HEK293 (cell line): ENCODE measurements around the gene STX5.
A peak's percentile ranks its signal among the peaks of the same experiment; 100 is the strongest.

Experiments
- CTCF ChIA-PET: fragments of 350-600 bp; formaldehyde crosslinking; extraction: SDS; loops from one replicate; lab custom pipeline; 2021; ENCODE audit warnings: antibody characterized with exemption; lab: Yijun Ruan, JAX
- POLR2A ChIA-PET: fragments of 300-600 bp; formaldehyde crosslinking; extraction: SDS; loops from one replicate; lab custom pipeline; 2020; ENCODE audit warnings: antibody characterized with exemption, inconsistent platforms; lab: Yijun Ruan, JAX
- H3K27ac ChIP-seq: fragments of 200-500 bp; sonication (Bioruptor generic); 2 replicates; pipeline ENCODE4 v1.5.1; 2014; ENCODE audit warnings: low read depth, low read length, control low read depth, inconsistent platforms; ENCODE audit errors: extremely low read depth
- H3K36me3 ChIP-seq, 2 experiments: fragments of 200-500 bp in 1 of 2; sonication (Bioruptor generic) in 1 of 2; 1 replicate in 1 of 2; 2 replicates in 1 of 2; pipeline ENCODE4 v1.5.1; 2014 to 2017; ENCODE audit warnings: inconsistent platforms in 2 of 2, low read length in 2 of 2; ENCODE audit not compliant: control insufficient read depth in 2 of 2, insufficient read depth in 1 of 2
- H3K4me1 ChIP-seq: fragments of 200-500 bp; sonication (Bioruptor generic); 2 replicates; pipeline ENCODE4 v1.5.1; 2014; ENCODE audit warnings: mild to moderate bottlenecking, low read length, inconsistent platforms; ENCODE audit not compliant: control insufficient read depth, insufficient read depth
- H3K4me3 ChIP-seq: 2 replicates; pipeline ENCODE4 v1.5.1; 2011; ENCODE audit warnings: low read depth, mild to moderate bottlenecking, control low read depth, low read length, moderate library complexity
- H3K9me3 ChIP-seq: fragments of 200-500 bp; sonication (Bioruptor generic); 2 replicates; pipeline ENCODE4 v1.5.1; 2014; ENCODE audit warnings: low read depth, low read length, inconsistent platforms; ENCODE audit not compliant: control insufficient read depth, insufficient read depth
- EGR2 ChIP-seq: fragments of 450-650 bp; formaldehyde crosslinking; IDR thresholded peaks from 2 replicates; pipeline ENCODE4 v1.5.1; 2016; ENCODE audit warnings: low read depth, missing biosample characterization, missing genetic modification characterization
- HOXD13 ChIP-seq: sonication (generic); formaldehyde crosslinking; IDR thresholded peaks from 2 replicates; pipeline ENCODE4 v1.8.0; 2022; ENCODE audit warnings: missing genetic modification reagents, borderline replicate concordance
- OVOL3 ChIP-seq: fragments of 450-650 bp; formaldehyde crosslinking; IDR thresholded peaks from 2 replicates; pipeline ENCODE4 v1.5.1; 2016; ENCODE audit warnings: missing biosample characterization, missing genetic modification characterization
- PRDM1 ChIP-seq: fragments of 450-650 bp; formaldehyde crosslinking; IDR thresholded peaks from 2 replicates; pipeline ENCODE4; 2016; ENCODE audit warnings: missing biosample characterization, missing genetic modification characterization
- YY2 ChIP-seq: fragments of 450-650 bp; formaldehyde crosslinking; IDR thresholded peaks from 2 replicates; pipeline ENCODE4 v1.5.1; 2016; ENCODE audit warnings: missing biosample characterization, missing genetic modification characterization
- ZBTB20 ChIP-seq: fragments of 450-650 bp; formaldehyde crosslinking; IDR thresholded peaks from 2 replicates; pipeline ENCODE4 v1.5.1; 2016; ENCODE audit warnings: missing biosample characterization, missing genetic modification characterization
- ZFP69B ChIP-seq: fragments of 450-650 bp; formaldehyde crosslinking; IDR thresholded peaks from 2 replicates; pipeline ENCODE4 v1.5.1; 2016; ENCODE audit warnings: missing biosample characterization, missing genetic modification characterization
- ZNF174 ChIP-seq: fragments of 450-650 bp; formaldehyde crosslinking; IDR thresholded peaks from 2 replicates; pipeline ENCODE4 v1.5.0; 2017; ENCODE audit warnings: missing biosample characterization, mild to moderate bottlenecking, missing genetic modification characterization
- ZNF184 ChIP-seq: fragments of 450-650 bp; IDR thresholded peaks from 2 replicates; pipeline ENCODE4 v1.5.1; 2018; ENCODE audit warnings: missing biosample characterization, mild to moderate bottlenecking, missing genetic modification characterization
- ZNF223 ChIP-seq: fragments of 450-650 bp; formaldehyde crosslinking; IDR thresholded peaks from 2 replicates; pipeline ENCODE4 v1.5.1; 2016; ENCODE audit warnings: missing biosample characterization, missing genetic modification characterization
- ZNF239 ChIP-seq: fragments of 450-650 bp; formaldehyde crosslinking; IDR thresholded peaks from 2 replicates; pipeline ENCODE4 v1.5.1; 2016; ENCODE audit warnings: missing biosample characterization, missing genetic modification characterization
- ZNF274 ChIP-seq, 2 experiments: fragments of 200-500 bp in 1 of 2; fragments of 450-650 bp in 1 of 2; sonication (Bioruptor generic) in 1 of 2; formaldehyde crosslinking in 1 of 2; IDR thresholded peaks; 2 replicates each; pipeline versions ENCODE4 v1.5.1 to v1.6.1; 2014 to 2016; ENCODE audit warnings: borderline replicate concordance in 1 of 2, inconsistent platforms in 1 of 2, low read length in 1 of 2, missing biosample characterization in 1 of 2, missing genetic modification characterization in 1 of 2
- ZNF391 ChIP-seq: fragments of 450-650 bp; formaldehyde crosslinking; IDR thresholded peaks from 2 replicates; pipeline ENCODE4 v1.5.1; 2016; ENCODE audit warnings: low read depth, missing biosample characterization, missing genetic modification characterization, borderline replicate concordance
- ZNF473 ChIP-seq: fragments of 450-650 bp; formaldehyde crosslinking; IDR thresholded peaks from 2 replicates; pipeline ENCODE4 v1.5.1; 2017; ENCODE audit warnings: missing biosample characterization, missing genetic modification characterization
- ZNF624 ChIP-seq: fragments of 450-650 bp; formaldehyde crosslinking; IDR thresholded peaks from 2 replicates; pipeline ENCODE4 v1.5.1; 2017; ENCODE audit warnings: missing biosample characterization, missing genetic modification characterization
- ZNF664 ChIP-seq: fragments of 450-650 bp; formaldehyde crosslinking; IDR thresholded peaks from 2 replicates; pipeline ENCODE4 v1.5.1; 2016; ENCODE audit warnings: missing biosample characterization, missing genetic modification characterization
- ZNF677 ChIP-seq: fragments of 450-650 bp; IDR thresholded peaks from 2 replicates; pipeline ENCODE4 v1.5.0; 2018; ENCODE audit warnings: missing biosample characterization, mild to moderate bottlenecking, missing genetic modification characterization, moderate library complexity
- ZNF768 ChIP-seq: fragments of 450-650 bp; formaldehyde crosslinking; IDR thresholded peaks from 2 replicates; pipeline ENCODE4 v1.5.1; 2018; ENCODE audit warnings: missing biosample characterization, mild to moderate bottlenecking, missing genetic modification characterization
- TF ChIP-seq, protein P1 (sequence below): fragments of 450-650 bp; formaldehyde crosslinking; IDR thresholded peaks from 2 replicates; pipeline ENCODE4 v1.5.1; 2017; ENCODE audit warnings: missing biosample characterization, mild to moderate bottlenecking, missing genetic modification characterization, moderate library complexity
- TF ChIP-seq, protein P2 (sequence below): fragments of 450-650 bp; formaldehyde crosslinking; IDR thresholded peaks from 2 replicates; pipeline ENCODE4 v1.5.0; 2017; ENCODE audit warnings: missing biosample characterization, missing genetic modification characterization, borderline replicate concordance
- TF ChIP-seq, protein P3 (sequence below): sonication (generic); formaldehyde crosslinking; IDR thresholded peaks from 2 replicates; pipeline ENCODE4 v1.8.1; 2022; ENCODE audit warnings: mild to moderate bottlenecking, moderate library complexity, missing genetic modification reagents
- TF ChIP-seq, protein P4 (sequence below): fragments of 450-650 bp; formaldehyde crosslinking; IDR thresholded peaks from 2 replicates; pipeline ENCODE4 v1.5.1; 2016; ENCODE audit warnings: missing biosample characterization, missing genetic modification characterization
- TF ChIP-seq, protein P5 (sequence below): fragments of 450-650 bp; IDR thresholded peaks from 2 replicates; pipeline ENCODE4 v1.5.1; 2018; ENCODE audit warnings: missing biosample characterization, mild to moderate bottlenecking, missing genetic modification characterization

The STX5 gene

DNA sequence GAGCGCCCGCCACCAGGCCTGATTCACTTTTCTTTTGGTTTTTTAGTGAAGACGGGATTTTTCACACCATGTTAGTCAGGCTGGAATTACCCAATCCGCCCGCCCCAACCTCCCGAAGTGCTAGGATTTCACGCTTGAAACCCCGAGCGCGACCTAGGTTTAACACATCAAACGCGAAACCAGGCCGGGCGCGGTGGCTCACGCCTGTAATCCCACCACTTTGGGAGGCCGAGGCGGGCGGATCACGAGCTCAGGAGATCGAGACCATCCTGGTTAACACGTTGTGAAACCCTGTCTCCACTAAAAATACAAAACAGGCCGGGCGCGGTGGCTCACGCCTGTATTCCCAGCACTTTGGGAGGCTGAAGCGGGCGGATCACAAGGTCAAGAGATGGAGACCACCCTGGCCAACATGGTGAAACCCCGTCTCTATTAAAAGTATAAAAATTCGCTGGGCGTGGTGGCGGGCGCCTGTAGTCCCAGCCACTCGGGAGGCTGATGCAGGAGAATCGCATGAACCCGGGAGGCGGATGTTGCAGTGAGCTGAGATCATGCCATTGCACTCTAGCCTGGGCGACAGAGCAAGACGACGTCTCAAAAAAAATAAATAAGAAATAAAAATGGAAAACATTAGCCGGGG lies 9.0 kb upstream of the STX5 start (continued):
- TF ChIP-seq, protein P1, sequence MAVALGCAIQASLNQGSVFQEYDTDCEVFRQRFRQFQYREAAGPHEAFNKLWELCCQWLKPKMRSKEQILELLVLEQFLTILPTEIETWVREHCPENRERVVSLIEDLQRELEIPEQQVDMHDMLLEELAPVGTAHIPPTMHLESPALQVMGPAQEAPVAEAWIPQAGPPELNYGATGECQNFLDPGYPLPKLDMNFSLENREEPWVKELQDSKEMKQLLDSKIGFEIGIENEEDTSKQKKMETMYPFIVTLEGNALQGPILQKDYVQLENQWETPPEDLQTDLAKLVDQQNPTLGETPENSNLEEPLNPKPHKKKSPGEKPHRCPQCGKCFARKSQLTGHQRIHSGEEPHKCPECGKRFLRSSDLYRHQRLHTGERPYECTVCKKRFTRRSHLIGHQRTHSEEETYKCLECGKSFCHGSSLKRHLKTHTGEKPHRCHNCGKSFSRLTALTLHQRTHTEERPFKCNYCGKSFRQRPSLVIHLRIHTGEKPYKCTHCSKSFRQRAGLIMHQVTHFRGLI = peak; percentile 26; the same call in 1 of the 2 replicates
- TF ChIP-seq ZNF391 = 0 out of 2 replicates have a peak, but pooled peaks have one; percentile 15
- TF ChIP-seq YY2 = 0 out of 2 replicates have a peak, but pooled peaks have one; percentile 13
- TF ChIP-seq ZBTB20 = peak; percentile 43
- TF ChIP-seq ZNF223 (tag by site-specific recombination) = 0 out of 2 replicates have a peak, but pooled peaks have one; percentile 11
- TF ChIP-seq, protein P2, sequence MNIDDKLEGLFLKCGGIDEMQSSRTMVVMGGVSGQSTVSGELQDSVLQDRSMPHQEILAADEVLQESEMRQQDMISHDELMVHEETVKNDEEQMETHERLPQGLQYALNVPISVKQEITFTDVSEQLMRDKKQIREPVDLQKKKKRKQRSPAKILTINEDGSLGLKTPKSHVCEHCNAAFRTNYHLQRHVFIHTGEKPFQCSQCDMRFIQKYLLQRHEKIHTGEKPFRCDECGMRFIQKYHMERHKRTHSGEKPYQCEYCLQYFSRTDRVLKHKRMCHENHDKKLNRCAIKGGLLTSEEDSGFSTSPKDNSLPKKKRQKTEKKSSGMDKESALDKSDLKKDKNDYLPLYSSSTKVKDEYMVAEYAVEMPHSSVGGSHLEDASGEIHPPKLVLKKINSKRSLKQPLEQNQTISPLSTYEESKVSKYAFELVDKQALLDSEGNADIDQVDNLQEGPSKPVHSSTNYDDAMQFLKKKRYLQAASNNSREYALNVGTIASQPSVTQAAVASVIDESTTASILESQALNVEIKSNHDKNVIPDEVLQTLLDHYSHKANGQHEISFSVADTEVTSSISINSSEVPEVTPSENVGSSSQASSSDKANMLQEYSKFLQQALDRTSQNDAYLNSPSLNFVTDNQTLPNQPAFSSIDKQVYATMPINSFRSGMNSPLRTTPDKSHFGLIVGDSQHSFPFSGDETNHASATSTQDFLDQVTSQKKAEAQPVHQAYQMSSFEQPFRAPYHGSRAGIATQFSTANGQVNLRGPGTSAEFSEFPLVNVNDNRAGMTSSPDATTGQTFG (tag by site-specific recombination) = peak; percentile 71; the same call in 1 of the 2 replicates
- TF ChIP-seq, protein P3, sequence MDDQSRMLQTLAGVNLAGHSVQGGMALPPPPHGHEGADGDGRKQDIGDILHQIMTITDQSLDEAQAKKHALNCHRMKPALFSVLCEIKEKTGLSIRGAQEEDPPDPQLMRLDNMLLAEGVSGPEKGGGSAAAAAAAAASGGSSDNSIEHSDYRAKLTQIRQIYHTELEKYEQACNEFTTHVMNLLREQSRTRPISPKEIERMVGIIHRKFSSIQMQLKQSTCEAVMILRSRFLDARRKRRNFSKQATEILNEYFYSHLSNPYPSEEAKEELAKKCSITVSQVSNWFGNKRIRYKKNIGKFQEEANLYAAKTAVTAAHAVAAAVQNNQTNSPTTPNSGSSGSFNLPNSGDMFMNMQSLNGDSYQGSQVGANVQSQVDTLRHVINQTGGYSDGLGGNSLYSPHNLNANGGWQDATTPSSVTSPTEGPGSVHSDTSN = 0 out of 2 replicates have a peak, but pooled peaks have one; percentile 9
- TF ChIP-seq, protein P4, sequence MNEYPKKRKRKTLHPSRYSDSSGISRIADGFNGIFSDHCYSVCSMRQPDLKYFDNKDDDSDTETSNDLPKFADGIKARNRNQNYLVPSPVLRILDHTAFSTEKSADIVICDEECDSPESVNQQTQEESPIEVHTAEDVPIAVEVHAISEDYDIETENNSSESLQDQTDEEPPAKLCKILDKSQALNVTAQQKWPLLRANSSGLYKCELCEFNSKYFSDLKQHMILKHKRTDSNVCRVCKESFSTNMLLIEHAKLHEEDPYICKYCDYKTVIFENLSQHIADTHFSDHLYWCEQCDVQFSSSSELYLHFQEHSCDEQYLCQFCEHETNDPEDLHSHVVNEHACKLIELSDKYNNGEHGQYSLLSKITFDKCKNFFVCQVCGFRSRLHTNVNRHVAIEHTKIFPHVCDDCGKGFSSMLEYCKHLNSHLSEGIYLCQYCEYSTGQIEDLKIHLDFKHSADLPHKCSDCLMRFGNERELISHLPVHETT (tag by site-specific recombination) = 0 out of 2 replicates have a peak, but pooled peaks have one; percentile 14

DNA sequence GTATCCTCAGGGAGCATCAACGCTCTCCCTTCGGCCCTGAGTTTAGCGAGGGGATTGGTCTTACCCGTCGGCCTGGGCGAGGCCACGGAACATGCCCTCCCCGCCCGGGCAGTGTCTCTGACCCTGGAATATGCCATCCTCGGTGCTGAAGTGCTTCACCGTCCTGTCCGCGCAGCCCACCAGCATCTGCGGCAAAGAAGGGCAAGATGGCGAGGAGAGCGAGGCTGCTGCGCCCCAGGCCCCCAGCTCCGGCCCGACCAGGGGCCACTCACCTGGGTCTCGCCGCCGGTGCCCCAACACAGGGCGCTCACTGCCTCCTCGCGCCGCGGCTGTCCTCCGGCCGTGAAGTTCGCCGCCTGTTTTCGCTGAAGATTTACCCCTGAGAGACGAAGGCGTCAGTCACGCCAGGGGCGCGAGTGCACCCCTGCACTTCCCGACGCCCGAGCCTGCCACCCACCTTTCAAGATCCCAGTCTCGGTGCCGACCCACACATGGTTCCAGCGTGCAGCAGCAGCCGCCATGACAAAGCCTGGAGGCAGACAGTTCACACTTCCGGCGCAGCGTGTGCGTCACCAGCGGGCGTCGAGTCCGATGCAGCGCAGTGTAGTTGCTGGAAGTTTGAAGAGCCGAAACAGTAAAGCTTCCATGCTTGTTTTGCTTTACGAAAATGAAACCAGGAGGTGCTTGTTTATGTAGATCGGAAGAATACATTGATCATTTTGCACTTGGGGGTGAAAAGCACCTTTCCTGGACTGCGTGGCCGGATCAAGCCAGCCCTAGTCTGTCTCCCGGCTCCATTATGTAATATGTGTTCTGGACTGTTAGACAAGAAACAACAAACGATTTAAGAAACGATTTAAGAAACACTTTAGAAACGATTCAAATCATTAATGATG lies 7.4 kb upstream of the STX5 start, which contains the start of gene WDR74:
Gene WDR74, minus strand, starts transcription at position 541 of the 896 bp plus-strand sequence. Its CDS starts 20 bp downstream, at position 521.
- no peaks in the 10 kb centered on the region for H3K4me1 ChIP-seq
- H3K9me3 ChIP-seq = no peaks in the 10 kb centered on the region
- ChIA-PET CTCF (interaction anchor here (0.6 to 2.3 kb wide), 2 partner anchors 53 to 68 kb away, joined by 3 to 9 read pairs; no protein-coding TSS in a partner anchor), POLR2A (interaction anchor here (0.6 to 3.4 kb wide), 14 partner anchors 7 to 112 kb away, joined by 3 to 182 read pairs (median 46); partner anchors contain the start of genes HNRNPUL2, NXF1, SLC3A2 and STX5)
- peak within 1 kb of the TSS; percentile 63 for H3K4me3 ChIP-seq
- peaks cover 0 to 33% of the 10 kb centered on the region in 2 experiments; a peak in 2 of 3 replicates for H3K36me3 ChIP-seq
- peak within 1 kb of the TSS; percentile 80 for H3K27ac ChIP-seq
- TF ChIP-seq ZNF274 (IDR thresholded peaks at IDR 0.05; ENCODE audit: low read length) (no peak), ZNF274 (tag by site-specific recombination; IDR thresholded peaks at IDR 0.05; ENCODE audit: borderline replicate concordance) (no peak), ZFP69B (tag by site-specific recombination) (0 out of 2 replicates have a peak, but pooled peaks have one; percentile 16), EGR2 (tag by site-specific recombination) (peak; percentile 81), ZNF624 (tag by site-specific recombination) (no peak), ZNF473 (no peak), ZNF677 (tag by site-specific recombination) (no peak), ZNF768 (no peak), HOXD13 (CRISPR knock-in tag) (no peak), ZNF239 (tag by site-specific recombination) (no peak), PRDM1 (tag by site-specific recombination) (no peak), ZNF184 (tag by site-specific recombination) (no peak), ZNF664 (tag by site-specific recombination) (no peak), ZNF174 (no peak), OVOL3 (tag by site-specific recombination) (no peak; the same call in 1 of the 2 replicates)
- TF ChIP-seq, protein P5, sequence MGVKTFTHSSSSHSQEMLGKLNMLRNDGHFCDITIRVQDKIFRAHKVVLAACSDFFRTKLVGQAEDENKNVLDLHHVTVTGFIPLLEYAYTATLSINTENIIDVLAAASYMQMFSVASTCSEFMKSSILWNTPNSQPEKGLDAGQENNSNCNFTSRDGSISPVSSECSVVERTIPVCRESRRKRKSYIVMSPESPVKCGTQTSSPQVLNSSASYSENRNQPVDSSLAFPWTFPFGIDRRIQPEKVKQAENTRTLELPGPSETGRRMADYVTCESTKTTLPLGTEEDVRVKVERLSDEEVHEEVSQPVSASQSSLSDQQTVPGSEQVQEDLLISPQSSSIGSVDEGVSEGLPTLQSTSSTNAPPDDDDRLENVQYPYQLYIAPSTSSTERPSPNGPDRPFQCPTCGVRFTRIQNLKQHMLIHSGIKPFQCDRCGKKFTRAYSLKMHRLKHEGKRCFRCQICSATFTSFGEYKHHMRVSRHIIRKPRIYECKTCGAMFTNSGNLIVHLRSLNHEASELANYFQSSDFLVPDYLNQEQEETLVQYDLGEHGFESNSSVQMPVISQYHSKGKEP (tag by site-specific recombination) = peak; percentile 66; the same call in 1 of the 2 replicates
- TF ChIP-seq, protein P4 (tag by site-specific recombination) = peak; percentile 38; the same call in 1 of the 2 replicates
